K562 (cell line): ENCODE data around the gene NEDD8.

Experiments
- BRCA1 ChIP-seq, 2 experiments: fragments of 450-650 bp in 1 of 2; sonication (generic) in 1 of 2; formaldehyde crosslinking in 1 of 2; IDR thresholded peaks; 2 replicates each; pipeline versions ENCODE4 v1.5.0 to v1.6.1; 2017 to 2020; ENCODE audit warnings: mild to moderate bottlenecking in 1 of 2, missing genetic modification reagents in 1 of 2
- CTCF ChIP-seq, 3 experiments: IDR thresholded peaks in 2 of 3; conservative IDR thresholded peaks in 1 of 3; 2 replicates each; pipeline ENCODE4 v1.5.1; 2011 to 2012; ENCODE audit warnings: low read length in 3 of 3, mild to moderate bottlenecking in 3 of 3, control low read depth in 2 of 3, improper control_type of control experiment in 1 of 3, inconsistent platforms in 1 of 3, low read depth in 1 of 3, mixed read lengths in 1 of 3, moderate library complexity in 1 of 3; ENCODE audit not compliant: insufficient read depth in 2 of 3
- KAT2B ChIP-seq: IDR thresholded peaks from one replicate; pipeline ENCODE4 v1.6.1; 2012; ENCODE audit warnings: low read depth, mild to moderate bottlenecking, control low read depth, inconsistent platforms, low read length, moderate library complexity
- KDM1A ChIP-seq, 2 experiments: fragments of 450-650 bp; IDR thresholded peaks; 2 replicates each; pipeline ENCODE4 v1.6.1; 2016; ENCODE audit warnings: mild to moderate bottlenecking in 2 of 2
- SIX5 ChIP-seq, 2 experiments: IDR thresholded peaks; 2 replicates each; pipeline ENCODE4 v1.6.1; 2011; ENCODE audit warnings: low read length in 2 of 2, borderline replicate concordance in 1 of 2, low read depth in 1 of 2, mild to moderate bottlenecking in 1 of 2, moderate library complexity in 1 of 2; ENCODE audit not compliant: insufficient read depth in 1 of 2
- ZBTB33 ChIP-seq: sonication (generic); formaldehyde crosslinking; IDR thresholded peaks from 2 replicates; pipeline ENCODE4 v1.8.1; 2023; ENCODE audit warnings: mild to moderate bottlenecking, missing genetic modification reagents

- TF ChIP-seq CTCF (IDR thresholded peaks at IDR 0.05 in 2 of 3, conservative IDR thresholded peaks at IDR 0.05 in 1 of 3; ENCODE audit: insufficient read depth in 2 of 3, low read depth in 1 of 3, low read length in 3 of 3) (no peak), KAT2B (no peak), ZBTB33 (CRISPR knock-in tag) (no peak), BRCA1 (IDR thresholded peaks at IDR 0.05) (no peak), BRCA1 (CRISPR knock-in tag; IDR thresholded peaks at IDR 0.05) (no peak), KDM1A (IDR thresholded peaks at IDR 0.05) (no peak), SIX5 (IDR thresholded peaks at IDR 0.05; ENCODE audit: borderline replicate concordance in 1 of 2, insufficient read depth in 1 of 2, low read depth in 1 of 2, low read length in 2 of 2) (no peak)
Measured at GRCh38 chr14:24219521-24219920, 12.6 kb downstream of the NEDD8 start.
